GM18507 (cell line): ENCODE data around the gene VGF.
A peak's percentile ranks its signal among the peaks of the same experiment; 100 is the strongest.
"Not testable (repeated sequence)": the region's sequence is repeated elsewhere in the genome, so short reads cannot be mapped to it uniquely, and the experiment has no call there.

ENCODE experiments used
- DNase-seq: peaks from one replicate; pipeline ENCODE4 v3.0.0; 2011; ENCODE audit warnings: low read depth; ENCODE audit not compliant: insufficient read length; ENCODE audit errors: extremely low spot score
- FAIRE-seq: peaks from 2 replicates; lab custom pipeline; 2011; peaks lifted over from hg19 to GRCh38; lab: Jason Lieb, UNC

Gene VGF

DNA sequence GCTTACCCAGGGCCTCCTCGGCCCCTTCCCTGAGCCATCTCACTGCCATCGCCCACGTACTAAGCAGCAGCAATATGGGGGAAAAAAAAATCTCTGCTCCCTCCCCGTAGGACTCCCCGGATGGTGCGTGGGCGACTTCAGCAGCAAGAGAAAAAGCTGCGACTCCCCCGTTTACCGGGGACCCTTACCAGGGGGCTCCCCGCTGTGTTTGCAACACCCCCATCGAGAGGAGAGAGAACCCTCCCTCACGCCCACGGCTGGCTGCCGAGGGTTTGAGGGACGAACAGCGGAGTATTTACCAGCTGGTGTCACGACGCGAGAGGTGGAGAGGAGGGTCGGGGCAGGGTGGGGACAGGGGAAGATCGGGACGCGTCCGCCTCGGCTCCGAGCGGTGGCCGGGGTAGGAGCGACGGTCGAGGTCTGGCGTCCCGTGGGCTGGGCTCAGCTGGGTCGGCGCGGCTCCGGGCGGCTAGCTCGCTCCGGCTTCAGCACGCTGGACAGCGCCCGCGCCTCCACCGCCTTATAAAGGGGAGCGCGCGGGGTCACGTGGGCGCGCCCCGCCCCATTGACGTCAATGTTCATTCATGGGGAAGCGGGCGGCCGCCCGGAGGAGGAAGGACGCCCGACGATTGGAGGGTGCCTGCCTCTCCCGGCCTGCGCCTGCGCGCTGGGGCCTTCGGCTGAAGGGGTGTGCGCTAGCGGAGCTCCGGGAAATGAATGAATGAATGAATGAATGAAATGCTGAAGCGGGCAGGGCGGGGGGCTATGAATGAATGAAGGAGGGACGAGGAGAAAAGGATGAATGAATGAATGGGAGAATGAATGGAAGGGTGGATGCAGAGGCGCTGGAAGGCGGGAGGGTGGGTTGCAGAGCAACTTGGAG lies at the start of gene VGF:
TSS of gene VGF (minus strand) at position 495 of the 883 bp plus-strand sequence. CDS start 726 bp downstream, outside the sequence.
- FAIRE-seq (peak; percentile 70), DNase-seq (peak; percentile 80)

DNA sequence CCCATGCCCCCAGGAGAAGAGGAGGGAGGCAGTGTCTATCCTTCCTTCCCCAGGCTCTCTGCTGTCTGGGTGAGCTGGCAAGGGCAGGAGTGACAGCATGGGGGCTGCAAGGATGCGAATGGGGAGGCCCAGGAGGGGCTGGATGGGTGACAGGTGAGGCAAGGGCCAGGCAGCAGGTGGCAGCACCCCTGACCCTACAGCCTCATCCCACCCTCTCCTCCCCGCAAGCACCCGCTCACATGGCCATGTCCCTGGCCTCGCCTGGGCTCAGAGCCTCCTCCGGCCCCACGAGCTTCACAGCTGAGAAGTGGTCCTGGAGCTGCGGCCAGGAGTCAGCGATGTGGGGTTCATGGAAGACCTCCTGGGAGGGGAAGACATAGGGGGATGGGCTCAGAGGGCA lies 46.6 kb upstream of the VGF start:
- FAIRE-seq: no peak
- no peak for DNase-seq

DNA sequence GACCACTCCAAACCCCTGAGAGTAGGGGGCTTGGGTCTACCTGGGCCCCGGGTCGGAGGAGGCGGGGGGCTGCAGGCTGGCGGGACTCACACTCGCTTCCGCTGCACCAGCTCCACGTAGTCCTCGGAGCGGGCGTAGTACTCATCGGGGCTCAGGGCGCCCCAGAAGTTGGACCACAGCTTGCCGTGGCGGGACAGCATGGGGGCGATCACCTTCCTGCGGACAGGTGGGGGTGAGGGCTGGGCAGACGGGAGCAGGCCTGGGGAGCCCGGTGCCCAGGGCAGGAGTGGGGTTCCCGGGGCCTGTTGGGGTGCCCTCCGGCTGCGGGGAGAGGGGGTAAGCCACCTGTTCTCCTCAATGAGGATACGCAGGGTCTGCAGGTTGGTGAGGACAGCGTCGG lies 46.1 kb upstream of the VGF start:
- FAIRE-seq (no peak), DNase-seq (no peak)

DNA sequence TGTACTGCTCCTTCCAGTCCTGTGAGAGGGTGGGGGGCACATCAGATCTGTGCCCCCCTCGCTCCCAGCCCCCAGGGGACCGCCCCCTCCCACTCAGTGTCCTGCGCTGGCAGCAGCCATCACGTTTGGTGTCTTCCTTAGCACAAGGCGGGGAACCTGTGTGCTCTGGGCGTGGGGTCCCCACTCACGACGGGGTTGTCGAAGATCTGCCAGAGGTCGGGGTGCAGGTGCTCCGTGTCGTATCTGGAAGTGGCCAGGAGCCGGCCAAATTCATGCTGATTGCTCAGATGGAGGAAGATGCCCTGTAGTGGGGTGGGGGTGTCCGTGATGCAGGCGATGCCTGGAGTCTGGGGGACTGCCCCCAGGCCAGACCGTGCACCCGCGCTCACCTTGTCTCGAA lies 44.8 kb upstream of the VGF start:
- no peak for DNase-seq
- no peak for FAIRE-seq

DNA sequence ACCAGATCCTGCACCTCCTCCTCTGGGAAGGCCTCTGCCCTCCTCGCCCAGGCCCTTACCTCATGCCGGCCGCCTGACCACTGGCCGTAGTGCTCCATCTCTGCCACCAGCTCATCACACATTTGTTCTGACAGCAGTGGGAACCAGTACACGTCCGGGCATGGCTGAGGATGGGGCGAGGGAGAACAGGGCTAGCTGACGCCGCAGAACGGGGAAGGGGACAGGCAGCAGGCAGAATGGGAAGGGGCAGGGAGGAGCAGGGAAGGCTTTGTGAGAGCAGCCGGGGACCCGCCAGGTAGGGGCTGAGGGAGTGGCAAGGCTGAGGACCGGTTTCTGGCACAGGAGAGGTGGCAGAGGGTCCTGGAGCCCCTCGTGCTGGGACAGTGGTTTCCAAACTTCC lies 43.4 kb upstream of the VGF start:
- FAIRE-seq: no peak
- DNase-seq: no peak

DNA sequence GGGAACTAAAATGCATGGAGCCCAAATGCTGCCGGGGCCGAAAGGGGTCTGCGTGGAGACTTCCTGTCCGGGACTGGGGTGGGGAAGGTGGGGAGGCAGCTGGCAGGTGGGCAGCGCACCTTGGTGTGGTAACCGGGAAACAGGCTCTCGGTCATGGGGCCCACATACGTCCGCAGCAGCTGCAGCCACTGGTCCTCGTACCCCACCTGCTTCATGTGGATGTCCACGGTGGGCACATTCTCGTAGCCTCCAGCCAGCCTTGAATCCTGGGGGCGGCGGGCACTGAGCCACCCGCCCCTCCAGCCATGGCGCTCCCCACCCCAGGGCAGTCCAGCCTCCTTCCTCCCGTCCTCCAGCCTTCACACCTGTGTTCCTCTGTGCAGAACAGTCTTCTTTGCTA lies 42.1 kb upstream of the VGF start:
- FAIRE-seq (no peak), DNase-seq (no peak)

DNA sequence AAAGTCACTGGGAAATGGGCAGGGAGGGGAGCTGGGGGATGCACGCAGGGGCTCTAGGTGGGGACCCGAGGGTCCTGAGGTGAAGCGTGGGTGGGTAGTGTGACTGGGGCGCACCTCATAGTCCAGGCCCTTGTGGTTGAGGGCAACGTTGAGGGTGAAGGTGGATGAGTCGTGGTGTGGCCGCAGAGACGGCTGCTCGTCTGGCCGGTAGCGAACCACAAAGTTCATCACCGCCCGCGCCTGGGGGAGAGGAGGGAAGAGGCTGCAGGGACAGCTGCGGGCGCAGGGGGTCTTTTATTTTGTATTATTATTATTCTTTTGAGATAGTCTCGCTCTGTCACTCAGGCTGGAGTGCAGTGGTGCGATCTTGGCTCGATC lies 41.3 kb upstream of the VGF start:
- FAIRE-seq (no peak), DNase-seq (no peak)

DNA sequence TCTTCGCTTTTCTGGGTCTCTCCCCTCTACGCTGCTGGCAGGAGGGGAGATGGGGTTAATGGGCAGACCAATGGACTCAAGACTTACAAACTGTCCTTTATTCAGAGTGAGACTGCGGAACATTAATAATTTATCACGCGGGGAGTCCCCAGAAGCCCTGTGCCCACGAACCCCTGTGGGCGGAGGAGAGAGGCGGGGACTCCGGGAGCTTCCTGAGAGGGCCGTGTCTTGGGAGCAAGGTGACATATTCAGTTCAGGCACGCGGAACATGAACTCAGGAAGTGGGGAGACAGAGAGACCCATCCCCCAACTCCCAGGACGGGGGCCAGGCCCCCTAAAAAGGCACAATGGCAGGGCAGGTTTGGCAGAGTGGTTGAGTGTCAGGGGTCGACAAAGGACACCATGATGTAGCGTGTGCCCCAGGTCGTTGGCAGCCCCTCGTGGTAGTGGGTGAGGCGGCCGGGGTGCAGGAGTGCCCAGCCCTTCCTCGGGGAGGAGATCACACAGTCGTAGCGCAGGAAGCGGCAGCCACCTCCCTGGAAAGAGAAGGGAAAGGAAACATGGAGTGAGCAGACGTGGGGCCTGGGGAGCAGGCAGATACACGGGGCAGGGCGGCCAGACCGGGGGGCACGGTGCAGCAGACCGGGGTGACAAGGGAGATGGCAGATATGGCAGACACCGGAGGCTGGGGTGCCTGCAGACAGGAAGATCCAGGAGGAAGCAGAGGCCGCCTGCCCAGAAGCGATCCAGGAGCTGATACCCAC lies 40.7 kb upstream of the VGF start:
- no peak for FAIRE-seq
- DNase-seq: no peak

DNA sequence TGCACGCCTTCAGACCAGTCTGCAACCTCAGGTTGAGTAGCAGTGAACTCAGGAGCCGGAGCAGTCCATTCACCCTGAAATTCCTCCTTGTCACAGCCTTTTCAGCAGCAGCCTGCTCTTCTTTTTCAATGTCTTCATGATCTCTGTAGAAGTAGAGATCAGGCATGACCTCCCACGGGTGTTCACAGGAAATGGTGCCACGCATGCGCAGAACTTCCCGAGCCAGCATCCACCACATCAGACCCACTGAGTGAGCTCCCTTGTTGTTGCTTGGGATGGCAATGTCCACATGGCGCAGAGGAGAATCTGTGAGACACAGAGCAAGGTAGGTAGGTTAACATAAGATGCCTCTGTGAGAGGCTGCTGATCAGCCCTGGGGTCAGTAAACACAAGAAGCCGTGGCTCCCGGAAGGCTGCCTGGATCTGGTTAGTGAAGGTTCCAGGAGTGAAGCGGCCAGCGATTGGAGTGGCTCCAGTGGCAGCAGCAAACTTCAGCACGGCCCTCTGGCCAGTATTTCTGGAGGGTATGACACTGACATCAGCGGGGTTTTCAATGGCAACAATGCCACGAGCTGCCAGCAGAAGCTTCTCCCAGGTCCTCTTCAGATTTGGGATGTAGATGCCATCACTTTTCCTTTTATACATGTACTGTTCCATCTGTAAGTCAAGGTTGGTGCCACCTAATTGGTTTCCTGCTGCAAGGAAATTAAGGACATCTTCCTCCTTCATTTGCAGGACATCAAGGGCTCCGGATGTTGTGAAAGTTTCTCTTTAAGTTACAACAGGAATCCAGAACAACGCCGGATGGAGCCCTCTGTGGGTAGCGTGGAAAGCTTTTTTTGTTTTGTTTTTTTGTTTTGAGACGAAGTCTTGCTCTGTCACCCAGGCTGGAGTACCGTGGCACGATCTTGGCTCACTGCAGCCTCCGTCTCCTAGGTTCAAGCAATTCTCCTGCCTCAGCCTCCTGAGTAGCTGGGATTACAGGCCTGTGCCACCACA lies 38.7 kb upstream of the VGF start:
- DNase-seq, FAIRE-seq: not testable (repeated sequence)

DNA sequence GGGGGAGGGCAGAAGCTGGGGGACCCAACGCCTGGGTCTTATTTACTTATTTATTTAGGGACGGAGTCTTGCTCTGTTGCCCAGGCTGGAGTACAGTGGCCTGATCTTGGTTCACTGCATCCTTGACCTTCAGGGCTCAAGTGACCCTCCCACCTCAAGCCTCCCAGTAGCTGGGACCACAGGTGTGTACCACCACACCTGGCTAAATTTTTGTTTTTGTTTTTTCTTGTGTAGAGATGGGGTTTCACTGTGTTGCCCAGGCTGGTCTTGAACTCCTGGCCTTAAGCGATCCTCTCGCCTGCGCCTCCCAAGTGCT lies 37.2 kb upstream of the VGF start:
- no peak for FAIRE-seq
- no peak for DNase-seq

DNA sequence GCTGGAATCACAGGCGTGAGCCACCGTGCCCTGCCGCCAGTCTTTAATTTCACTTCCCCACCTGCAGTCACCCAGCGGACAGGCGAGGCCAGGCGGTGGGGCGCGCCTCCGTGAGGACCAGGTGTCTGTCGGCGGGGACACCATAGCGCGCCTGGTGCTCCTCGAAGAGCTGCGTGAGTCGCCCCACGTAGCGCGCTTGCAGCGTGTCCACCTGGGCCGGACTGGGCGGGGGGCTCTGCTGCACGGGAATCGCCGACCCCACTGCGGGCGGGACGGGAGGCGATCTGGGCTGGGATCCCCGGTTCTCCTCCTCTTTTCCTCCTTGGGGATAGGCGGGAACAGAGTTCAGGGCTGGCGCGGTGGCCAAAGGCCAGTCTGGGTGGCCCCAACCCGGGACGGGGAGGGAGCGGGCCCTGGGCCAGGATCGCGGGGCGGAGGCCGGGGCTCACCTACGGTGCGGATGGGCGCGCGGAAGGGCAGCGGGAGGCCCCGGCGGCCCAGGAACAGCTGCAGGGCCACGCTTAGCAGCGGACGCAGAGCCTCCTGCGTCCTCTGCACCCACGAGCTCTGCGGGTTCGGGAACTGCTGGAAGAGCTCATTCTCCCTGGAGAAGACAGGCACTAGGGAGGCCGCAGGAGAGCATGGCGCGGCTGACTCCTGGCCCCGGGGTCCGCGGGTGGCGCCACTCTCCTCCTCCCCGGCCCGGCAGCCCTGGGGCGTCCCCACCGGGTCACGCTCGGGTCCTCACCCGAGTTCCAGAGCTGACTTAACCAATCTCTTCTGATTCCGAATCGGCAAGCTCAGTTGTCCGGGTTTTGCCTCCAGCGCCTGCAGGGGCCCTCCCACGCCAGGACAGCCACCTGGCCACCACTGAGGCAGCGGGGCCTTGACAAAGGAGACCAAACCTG lies 36.6 kb upstream of the VGF start:
- DNase-seq (no peak), FAIRE-seq (no peak)

DNA sequence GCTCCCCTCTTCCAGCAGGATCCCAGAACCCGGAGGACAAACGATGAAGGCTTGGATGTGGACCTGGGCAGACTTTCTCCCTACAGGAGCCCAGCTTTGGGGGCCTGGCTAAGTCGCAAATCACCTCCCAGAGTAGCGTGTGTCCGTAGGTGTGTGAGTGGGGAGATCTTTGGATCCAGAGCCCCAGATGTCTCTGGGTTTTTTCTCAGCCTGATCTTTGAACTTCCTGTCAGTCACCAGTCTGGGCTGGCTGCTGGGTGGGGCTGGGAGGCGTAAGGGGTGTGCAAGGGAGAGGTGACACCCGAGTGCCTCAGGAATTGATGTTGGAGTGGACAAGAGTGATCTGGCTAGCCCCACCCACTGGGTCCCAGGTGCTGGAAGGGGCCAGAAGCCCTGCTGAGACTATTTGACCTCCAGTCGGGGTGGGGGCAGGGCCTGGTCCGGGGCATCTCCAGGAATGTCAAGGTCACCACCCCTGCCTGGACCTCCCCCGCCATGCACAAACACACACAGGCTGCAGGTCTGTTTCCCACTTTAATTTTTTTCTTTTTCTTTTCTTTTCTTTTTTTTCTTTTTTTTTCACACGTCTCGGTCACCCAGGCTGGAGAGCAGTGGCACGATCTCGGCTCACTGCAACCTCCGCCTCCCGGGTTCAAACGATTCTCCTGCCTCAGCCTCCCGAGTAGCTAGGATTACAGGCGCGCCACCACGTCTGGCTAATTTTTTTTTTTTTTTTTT lies 35.7 kb upstream of the VGF start, which contains the start of gene MOGAT3:
TSS of gene MOGAT3 (minus strand) at position 175 of the 738 bp plus-strand sequence. CDS start 182 bp downstream, outside the sequence.
- FAIRE-seq (no peak), DNase-seq (no peak)

DNA sequence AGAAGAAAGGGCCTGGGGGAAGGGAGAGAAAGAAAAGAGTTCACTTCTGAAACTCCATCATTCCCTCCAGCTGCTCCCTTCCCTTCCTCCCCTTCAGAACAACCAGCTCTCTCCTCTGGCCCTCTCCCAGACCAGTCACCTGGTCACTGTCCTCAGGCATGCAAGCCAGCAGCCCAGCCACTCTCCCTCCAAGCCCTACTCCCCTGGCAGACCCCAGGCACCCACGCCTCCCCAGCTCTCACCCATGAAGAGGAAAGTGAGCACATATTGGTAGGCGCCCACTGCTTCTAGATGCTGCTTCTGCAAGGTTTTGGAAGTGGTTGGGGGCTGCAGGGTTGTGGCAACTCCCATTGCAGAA lies 35.1 kb upstream of the VGF start:
- no peak for FAIRE-seq
- DNase-seq: no peak

DNA sequence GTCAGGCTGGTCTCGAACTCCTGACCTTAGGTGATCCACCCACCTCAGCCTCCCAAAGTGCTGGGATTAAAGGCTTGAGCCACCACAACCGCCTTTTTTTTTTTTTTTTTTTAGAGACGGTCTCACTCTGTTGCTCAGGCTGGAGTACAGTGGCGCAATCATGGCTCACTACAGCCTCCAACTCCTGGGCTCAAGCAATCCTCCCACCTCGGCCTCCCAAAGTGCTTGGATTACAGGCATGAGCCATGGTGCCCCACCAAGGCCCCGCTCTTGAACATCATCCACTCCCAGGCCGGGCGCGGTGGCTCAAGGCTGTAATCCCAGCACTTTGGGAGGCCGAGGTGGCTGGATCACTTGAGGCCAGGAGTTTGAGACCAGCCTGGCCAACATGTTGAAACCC lies 34.2 kb upstream of the VGF start:
- not testable (repeated sequence) for FAIRE-seq, DNase-seq

DNA sequence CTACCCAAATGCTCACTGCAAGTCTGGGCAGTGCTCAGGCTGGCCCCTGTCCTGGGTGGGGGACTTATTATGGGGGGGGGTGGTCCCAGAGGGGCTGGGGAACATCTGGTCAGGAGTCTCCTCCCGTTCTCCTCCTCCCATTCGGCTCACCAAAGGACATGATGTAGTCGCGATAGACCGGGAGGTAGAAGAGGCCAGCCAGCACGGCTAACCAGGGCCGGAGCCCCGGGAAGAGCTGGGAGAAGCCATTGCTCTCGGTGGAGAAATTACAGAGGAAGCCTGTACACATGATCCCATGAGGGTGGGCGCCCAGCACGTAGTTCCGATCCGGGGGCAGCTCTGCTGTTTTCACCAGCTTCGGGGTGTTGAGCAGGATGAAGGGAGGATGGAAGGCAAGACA lies 33.1 kb upstream of the VGF start:
- no peak for DNase-seq
- no peak for FAIRE-seq

DNA sequence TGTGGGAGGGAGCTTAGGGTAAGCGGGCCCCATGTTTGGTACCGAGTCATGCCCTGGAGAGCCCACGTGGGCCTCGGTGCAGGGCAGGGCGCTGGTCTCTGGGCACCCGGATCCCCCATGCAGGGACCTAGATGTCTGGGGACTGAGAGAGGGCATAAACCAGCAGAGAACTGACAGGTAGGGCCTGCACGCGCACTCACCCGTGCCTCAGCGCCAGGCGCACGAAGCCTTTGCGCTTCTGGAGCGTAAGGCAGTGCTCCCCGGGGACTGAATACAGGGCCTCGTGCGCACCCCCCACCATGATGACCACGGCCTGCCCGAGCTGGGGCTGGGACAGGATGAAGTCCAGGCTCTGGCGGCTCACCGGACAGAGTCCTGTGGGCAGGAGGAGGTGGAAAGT lies 32.6 kb upstream of the VGF start:
- FAIRE-seq: no peak
- DNase-seq: no peak

DNA sequence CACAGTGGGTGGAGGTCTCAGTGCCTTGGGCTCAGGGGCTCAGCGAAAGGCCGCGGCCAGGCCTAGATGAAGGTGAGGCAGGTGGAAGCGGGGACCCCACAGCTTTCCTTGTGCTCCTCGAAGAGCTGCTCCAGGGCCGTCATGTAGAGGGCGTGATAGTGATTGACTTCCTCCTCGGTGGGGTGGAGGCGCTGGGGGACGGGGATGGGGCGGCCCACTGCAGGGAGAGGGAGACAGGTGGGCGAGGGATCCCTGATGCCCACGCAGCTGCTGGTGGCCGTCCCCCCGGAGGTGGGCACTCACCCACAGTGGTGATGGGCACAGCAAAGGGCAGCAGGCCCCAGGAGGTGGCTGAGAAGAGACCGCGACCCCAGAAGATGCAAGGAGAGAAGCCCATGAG lies 30.5 kb upstream of the VGF start:
- DNase-seq: no peak
- no peak for FAIRE-seq

DNA sequence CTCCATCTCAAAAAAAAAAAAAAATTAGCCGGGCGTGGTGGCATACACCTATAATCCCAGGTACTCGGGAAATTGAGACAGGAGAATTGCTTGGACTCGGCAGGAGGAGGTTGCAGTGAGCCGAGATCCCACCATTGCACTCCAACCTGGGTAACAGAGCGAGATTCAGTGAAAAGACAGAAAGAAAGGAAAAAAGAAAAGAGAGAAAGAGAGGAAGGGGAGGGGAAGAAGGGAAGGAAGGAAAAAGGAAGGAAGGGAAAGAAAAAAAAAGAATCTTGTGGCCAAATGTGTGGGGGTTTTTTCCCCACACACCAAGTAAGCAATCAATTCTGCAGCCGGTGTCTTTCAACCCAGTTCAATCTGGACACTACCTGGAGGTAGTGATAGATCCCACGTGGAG lies 23.7 kb upstream of the VGF start:
- no peak for DNase-seq
- no peak for FAIRE-seq
